AML-193 (cell line): ENCODE data around the gene CCNT2.
"Not testable (repeated sequence)": the region's sequence is repeated elsewhere in the genome, so short reads cannot be mapped to it uniquely, and the experiment has no call there.

Experiments
- DNase-seq, 2 experiments: peaks; one replicate each; lab custom pipeline; 2025; lab: John Stamatoyannopoulos, UW

The CCNT2 gene

DNA sequence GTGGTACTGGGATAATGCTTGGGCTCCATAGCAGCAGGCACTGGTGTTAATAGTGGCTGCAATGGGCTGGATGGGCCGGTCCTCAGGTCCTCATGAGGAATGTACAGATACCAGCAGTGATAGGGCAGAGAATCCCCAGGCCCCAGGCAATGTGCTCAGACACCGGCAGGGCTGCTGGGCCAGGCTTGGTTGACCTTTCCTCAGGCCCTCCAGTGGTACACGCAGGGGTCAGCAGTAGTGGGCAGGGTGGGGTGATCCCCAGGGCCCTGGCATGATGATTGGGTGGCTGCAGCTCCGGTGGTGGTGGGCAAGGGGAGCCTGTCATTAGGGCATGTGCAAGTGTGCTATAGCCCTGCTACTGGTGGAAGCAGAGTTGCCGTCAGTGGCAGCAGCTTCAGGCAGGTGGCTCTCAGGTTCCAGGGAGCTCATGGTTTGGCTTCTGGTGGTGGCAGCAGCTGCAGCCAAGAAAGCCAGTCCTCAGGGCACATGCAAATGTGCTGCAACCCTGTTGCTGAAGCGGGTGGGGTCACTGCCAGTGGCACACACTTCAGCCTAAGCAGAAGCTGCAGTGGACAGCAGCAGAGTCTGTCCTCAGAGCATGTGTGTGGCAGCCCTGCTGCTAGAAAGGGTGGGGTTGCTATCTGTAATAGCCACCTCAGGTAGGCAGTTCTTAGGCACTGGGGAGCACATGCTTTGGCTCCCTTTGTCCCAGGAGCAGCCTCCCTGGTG is 56.8 kb downstream of the CCNT2 start:
- DNase-seq, result no peak

DNA sequence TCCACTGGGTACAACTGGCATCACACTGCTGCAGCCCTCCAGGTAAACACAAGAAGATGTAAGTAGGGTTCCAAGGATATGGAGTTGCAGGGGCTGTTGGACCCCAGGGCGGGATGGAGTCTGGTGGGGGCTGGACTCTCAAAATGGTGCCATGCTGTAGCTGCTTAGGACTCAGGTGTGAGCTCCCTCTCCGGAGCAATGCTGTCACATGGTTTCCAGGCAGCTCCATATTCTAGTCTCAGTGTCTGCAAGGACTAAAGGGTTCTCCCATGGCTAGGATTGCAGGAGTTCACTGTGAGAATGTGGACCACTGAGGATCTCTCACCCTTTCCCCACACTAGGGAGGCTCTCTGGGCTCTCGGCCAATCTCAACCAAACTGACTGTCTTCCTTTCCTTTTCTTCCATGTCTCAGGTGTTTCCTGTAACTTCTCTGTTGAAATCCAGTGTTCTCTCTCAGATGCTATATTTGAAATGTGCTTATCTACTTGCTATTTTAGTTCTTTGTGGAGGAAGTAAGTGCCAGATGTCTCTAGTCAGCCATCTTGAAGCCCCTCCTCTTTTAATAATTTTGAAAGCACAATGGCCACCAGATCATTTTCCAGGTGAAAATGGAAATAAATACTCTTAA is 57.6 kb downstream of the CCNT2 start:
- DNase-seq, result no peak

DNA sequence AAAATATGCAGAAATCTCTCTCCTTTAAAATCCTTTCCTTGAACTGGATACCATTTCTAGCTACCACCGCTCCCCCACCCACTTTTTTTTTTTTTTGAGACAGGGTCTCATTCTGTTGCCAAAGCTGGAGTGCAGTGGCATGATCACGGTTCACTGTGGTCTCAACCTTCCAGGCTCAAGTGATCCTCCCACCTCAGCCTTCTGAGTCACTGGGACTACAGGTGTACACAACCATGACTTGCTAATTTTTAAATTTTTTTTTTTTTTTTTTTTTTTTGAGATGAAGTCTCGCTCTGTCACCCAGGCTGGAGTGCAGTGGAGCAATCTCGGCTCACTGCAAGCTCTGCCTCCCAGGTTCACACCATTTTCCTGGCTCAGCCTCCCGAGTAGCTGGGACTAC is 58.5 kb downstream of the CCNT2 start:
- not testable (repeated sequence) for DNase-seq

DNA sequence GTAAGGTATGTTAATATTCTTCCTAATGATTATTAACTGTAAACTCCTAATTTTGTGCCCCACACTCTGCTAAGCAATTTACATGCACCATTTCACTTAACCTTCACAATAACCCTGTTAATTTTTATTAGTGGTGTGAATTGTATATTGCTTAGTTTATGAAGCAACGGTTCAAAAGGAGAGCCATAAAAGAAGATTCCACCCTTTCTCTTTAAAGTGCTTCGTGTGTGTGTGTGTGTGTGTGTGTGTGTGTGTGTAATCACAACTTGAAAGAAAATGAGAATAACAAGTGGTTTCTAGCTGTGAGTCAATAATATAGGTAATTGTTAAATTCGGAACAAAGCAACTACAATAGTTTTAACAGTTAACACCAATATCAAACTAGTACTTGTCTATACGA is 60.6 kb downstream of the CCNT2 start:
- DNase-seq, result no peak

DNA sequence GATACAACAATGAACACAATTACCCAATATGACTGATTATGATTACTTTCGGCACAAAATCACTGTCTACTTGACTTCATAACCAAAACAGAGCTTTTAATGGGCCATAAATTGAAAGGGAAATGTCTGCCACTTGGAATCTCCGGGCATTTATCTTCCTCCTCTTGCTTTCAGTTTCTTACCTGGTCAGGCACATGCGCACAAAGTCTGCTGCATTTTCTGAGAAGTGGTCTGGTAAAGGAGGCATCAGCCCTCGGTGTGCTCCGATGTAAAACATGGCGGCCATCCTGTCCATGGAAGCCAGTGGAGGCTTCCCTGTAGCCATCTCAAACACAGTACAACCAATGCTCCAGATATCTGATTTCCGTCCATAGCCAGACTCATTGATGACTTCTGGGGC is 62.0 kb downstream of the CCNT2 start:
- no peak for DNase-seq

DNA sequence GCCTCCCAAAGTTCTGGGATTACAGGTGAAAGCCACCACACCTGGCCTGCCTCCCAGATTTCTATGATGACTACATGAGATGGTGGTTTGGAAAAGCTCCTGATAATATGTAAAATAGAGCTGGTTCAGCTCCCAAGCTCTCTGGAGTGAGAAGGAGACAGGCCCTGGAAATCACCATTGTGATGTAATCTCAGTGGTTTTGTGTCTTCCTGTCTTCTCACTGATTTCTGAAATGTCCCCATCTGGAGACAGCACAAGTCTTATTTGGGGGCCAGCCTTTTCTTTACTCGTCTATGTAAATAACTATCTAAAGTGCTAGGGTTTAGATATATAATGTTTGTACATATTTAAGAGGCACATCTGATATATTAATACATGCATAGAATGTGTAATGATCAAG is 64.0 kb downstream of the CCNT2 start:
- DNase-seq, result peak; percentile 17 to 29

DNA sequence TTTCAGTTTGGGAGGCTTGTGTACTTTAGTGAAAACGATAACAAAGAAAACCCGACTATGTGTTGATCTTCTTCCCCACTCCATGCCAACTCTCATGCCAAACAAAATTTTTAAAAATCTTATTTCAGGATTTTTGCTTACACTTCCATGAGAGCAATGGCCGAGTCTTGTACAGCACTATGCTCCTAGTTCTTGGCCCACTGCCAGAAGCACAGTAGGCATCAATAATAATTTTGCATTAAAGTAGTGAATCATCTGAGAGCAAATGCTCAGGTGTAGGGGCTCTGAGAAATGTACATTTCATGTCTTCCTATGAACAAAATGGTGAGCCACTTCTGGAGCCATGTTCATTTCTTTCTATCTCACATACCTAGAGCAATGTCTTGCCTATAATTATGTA is 66.4 kb downstream of the CCNT2 start:
- no peak for DNase-seq

DNA sequence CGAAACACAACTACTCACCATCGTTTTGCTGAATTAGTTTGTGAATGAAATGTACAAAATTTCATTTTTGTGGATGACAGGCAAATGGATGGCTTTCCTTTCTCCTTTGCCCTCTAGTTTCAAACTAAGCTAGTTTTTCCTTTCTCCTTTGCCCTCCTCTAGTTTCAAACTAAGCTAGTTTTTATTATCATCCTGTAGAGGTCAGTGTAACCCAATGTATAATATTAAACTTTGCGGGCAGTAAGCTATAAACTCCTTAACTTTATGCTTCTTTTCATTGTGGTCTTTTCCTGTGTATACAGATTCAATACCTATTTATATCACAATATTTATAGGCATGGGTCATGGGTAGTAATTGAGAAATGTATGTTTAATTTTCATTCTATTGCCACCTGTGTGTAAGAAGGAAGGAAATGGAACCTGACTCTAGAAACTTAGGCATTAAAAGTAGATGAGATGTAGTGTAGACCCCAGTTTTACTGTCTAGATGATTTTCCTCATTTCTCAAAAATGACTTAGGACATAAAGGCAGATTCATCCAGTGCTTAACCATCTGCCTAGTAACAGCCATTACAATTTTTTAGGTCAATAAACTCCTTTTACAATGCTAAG is 70.5 kb downstream of the CCNT2 start:
- peak; percentile 46 to 57 for DNase-seq

DNA sequence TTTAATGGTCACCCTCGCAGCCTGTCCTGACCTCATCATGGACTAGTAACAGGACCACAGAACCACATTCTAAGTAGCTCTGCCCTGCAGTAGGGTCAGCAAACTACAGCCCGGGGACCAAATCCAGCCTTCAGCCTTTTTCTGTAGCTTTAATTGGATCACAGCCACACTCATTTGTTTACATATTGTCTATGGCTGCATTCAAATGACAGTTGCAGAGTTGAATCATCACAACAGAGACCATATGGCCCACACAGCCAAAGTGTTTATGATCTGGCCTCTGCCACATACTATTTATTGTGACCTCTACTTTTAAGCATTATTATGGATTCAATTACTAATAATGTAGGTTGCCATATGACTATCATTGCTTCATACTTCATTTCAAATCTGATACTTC is 80.9 kb downstream of the CCNT2 start:
- no peak for DNase-seq

DNA sequence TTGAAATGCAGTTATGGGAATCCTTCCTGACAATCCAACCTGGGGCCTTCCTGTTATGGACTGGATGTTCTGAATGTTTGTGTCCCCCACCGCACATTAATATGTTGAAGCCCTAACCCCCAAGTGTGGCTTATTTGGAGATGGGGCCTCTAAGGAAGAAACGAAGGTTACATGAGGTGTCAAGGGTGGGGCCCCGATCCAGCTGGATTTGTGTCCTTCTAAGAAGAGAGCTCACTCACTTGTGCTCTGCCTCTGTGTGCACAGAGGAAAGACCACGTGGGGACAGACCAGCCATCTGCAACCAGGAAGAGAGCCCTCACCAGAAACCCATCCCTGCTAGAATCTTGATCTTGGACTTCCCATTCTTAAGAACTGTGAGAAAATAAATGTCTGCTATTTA is 84.2 kb downstream of the CCNT2 start:
- DNase-seq, result no peak

DNA sequence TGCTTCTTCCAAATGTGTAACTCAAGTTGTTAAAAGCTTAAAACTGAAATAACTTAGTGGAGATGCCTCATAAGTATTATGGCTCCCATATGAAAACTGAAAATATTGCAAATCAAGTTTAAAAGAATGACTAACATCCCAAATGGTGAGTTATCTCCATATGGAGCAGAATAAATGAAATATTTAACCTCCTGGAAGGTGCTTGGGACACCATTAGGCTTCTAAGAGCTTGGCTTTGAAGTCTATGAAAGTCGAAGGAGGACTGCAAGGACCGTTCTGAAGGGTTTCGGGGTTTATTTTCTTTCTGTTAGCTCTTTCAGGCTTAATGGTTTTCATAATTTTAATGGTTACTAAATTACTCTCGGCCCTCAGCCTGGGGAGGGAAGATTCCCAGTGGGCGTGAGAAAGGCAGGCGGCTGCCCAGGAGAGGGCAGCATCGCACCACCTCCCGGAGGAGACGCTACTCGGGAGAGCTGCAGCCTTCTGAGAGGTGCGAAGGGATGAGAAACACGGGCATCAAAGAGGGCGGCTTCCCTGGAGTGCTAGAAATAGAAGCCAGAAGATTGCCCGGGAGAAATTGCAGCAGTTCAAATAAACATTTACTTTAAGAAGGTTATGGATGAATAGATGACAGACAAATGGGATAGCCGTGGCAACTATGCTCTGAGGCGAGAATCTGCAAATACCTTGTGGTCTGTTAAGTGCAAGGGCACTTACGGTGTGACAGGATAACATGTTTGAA is 85.6 kb downstream of the CCNT2 start:
- DNase-seq, result peak; percentile 44 to 53

DNA sequence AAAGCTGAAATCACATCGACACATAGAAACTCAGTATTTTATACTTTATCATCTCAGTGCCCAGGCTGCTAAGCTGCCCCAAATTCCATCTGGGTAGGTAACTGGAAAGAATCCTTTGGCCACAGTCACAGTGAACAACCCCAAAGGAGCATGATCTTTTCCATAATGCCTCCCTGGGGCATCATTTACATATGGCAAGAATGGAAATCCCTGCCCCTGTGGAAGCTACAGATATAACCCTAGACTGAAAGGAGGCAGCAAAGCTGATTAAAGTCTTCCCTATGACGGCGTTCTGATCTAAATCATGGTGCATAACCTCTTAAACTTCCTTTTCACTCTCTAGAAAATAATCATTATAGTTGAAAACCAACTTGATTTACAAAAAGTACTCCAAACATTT is 87.1 kb downstream of the CCNT2 start:
- no peak for DNase-seq
